Neural cell (in vitro differentiated cells): Measurements from ENCODE around the gene METAP1D.

Source experiments
- EP300 ChIP-seq: fragments of 450-650 bp; conservative IDR thresholded peaks from 2 replicates; pipeline ENCODE4 v1.6.1; 2014; ENCODE audit warnings: antibody characterized with exemption, mild to moderate bottlenecking, moderate library complexity; ENCODE audit not compliant: poor library complexity, severe bottlenecking
- EZH2 ChIP-seq: fragments of 200-600, 300-800 bp; shearing (Covaris generic), sonication (generic); IDR thresholded peaks from 2 replicates; pipeline ENCODE4 v1.6.1; 2014; ENCODE audit warnings: antibody characterized with exemption, low read length, borderline replicate concordance, mild to moderate bottlenecking; ENCODE audit not compliant: insufficient read depth, poor library complexity, severe bottlenecking
- MXI1 ChIP-seq: fragments of 450-650 bp; conservative IDR thresholded peaks from 2 replicates; pipeline ENCODE4 v1.6.1; 2014; ENCODE audit warnings: antibody characterized with exemption, mild to moderate bottlenecking; ENCODE audit not compliant: poor library complexity, severe bottlenecking
- POLR2AphosphoS5 ChIP-seq: IDR thresholded peaks from 2 replicates; pipeline ENCODE4 v1.6.1; 2012
- RAD21 ChIP-seq: fragments of 450-650 bp; conservative IDR thresholded peaks from 2 replicates; pipeline ENCODE4 v1.6.1; 2014; ENCODE audit warnings: antibody characterized with exemption, mild to moderate bottlenecking, moderate library complexity
- SMC3 ChIP-seq: fragments of 450-650 bp; conservative IDR thresholded peaks from 2 replicates; pipeline ENCODE4 v1.6.1; 2014; ENCODE audit warnings: antibody characterized with exemption, mild to moderate bottlenecking, moderate library complexity; ENCODE audit not compliant: poor library complexity
- TAF1 ChIP-seq: IDR thresholded peaks from 2 replicates; pipeline ENCODE4 v1.6.1; 2012; ENCODE audit warnings: low read depth
- TF ChIP-seq, protein P1 (sequence below): fragments of 450-650 bp; IDR thresholded peaks from 2 replicates; pipeline ENCODE4 v1.5.1; 2014; ENCODE audit warnings: antibody characterized with exemption, mild to moderate bottlenecking, moderate library complexity; ENCODE audit not compliant: poor library complexity, severe bottlenecking

DNA sequence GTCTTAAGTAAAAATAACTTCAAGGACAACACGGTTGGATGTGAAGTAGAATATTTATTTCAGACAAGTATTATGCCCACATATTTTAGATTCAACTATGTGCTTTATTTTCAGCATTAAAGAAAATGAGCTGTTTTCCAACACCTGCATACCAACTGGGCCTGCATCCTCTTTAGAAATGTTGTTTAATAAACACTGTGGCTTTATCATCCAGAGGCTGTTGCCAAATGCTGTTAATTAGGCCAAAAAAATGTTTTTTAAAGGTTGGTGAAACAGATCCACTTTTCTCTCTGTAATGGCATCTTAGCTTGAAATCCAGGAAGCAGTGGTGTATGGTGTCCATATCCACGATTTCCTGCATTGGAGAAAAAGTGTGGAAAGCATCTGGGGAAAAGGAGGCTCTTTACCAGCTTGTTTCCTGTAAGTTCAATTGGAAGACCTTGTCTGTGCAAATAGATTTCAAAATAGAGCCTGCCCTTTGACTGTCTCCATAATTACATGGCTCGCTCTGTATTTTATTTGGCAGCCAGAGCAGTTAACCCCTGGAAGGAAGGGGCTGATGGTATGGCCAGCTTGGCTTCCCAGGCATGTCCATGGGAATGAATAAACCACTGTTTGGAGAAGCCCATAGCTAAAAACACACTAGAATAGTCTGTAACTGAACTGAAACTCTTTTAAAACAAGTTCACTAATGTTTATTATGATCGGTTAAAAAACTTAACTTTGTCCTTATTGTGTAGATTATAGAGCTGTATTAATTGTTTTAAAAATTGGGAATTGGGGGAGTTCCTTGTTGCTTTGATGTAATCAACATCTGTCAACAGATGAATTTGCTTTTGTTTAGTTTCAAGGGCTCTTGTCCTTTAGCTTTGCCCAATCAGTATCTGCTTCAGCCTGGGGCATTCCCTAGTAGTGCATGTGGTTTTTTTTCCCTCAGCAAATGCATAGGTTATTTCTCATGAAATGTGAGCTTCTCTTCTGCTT, 52.5 kb downstream of the METAP1D start:
- TF ChIP-seq, protein P1, sequence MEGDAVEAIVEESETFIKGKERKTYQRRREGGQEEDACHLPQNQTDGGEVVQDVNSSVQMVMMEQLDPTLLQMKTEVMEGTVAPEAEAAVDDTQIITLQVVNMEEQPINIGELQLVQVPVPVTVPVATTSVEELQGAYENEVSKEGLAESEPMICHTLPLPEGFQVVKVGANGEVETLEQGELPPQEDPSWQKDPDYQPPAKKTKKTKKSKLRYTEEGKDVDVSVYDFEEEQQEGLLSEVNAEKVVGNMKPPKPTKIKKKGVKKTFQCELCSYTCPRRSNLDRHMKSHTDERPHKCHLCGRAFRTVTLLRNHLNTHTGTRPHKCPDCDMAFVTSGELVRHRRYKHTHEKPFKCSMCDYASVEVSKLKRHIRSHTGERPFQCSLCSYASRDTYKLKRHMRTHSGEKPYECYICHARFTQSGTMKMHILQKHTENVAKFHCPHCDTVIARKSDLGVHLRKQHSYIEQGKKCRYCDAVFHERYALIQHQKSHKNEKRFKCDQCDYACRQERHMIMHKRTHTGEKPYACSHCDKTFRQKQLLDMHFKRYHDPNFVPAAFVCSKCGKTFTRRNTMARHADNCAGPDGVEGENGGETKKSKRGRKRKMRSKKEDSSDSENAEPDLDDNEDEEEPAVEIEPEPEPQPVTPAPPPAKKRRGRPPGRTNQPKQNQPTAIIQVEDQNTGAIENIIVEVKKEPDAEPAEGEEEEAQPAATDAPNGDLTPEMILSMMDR = no peak
- TF ChIP-seq SMC3 = no peak
- TF ChIP-seq EZH2 = no peak
- no peak for TF ChIP-seq MXI1
- no peak for TF ChIP-seq TAF1
- no peak for TF ChIP-seq EP300
- no peak for TF ChIP-seq RAD21
- TF ChIP-seq POLR2AphosphoS5 = no peak
